Keratinocyte (primary cell): ENCODE measurements around the gene RCAN2.

Experiments used
- EZH2 ChIP-seq: IDR thresholded peaks from one replicate; pipeline ENCODE4 v1.6.1; 2012; ENCODE audit warnings: inconsistent platforms, mild to moderate bottlenecking, low read length, moderate library complexity
- TF ChIP-seq, protein P1 (sequence below), 3 experiments: IDR thresholded peaks in 1 of 3; conservative IDR thresholded peaks in 1 of 3; optimal IDR thresholded peaks in 1 of 3; 2 replicates in 2 of 3; 3 replicates in 1 of 3; pipeline versions ENCODE3 to v1.5.1; 2011; ENCODE audit warnings: low read length in 3 of 3, mild to moderate bottlenecking in 3 of 3, moderate library complexity in 2 of 3, control low read depth in 1 of 3, inconsistent platforms in 1 of 3; ENCODE audit not compliant: insufficient read depth in 2 of 3; ENCODE audit errors: extremely low read depth in 1 of 3

DNA sequence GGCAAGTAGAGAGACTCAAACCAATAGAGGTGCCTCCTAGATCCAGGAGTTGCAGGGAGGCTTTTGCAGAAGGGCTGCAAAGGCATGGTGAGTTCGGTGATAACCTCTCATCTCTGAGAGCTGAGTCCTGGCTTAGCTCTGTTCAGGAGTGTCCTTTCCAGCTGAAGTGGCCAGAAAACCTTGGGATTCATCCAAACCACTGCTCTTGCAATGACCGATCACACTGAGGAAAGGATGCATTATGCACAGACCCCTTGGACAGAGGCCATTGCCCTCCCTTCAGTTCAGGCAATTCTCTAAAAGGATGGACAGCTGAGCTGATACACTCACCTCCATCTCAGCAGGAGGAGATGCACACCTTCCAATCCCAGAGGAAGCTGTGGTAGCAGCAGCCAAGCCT is 161.7 kb downstream of the RCAN2 start:
- TF ChIP-seq EZH2: no peak
- TF ChIP-seq, protein P1, sequence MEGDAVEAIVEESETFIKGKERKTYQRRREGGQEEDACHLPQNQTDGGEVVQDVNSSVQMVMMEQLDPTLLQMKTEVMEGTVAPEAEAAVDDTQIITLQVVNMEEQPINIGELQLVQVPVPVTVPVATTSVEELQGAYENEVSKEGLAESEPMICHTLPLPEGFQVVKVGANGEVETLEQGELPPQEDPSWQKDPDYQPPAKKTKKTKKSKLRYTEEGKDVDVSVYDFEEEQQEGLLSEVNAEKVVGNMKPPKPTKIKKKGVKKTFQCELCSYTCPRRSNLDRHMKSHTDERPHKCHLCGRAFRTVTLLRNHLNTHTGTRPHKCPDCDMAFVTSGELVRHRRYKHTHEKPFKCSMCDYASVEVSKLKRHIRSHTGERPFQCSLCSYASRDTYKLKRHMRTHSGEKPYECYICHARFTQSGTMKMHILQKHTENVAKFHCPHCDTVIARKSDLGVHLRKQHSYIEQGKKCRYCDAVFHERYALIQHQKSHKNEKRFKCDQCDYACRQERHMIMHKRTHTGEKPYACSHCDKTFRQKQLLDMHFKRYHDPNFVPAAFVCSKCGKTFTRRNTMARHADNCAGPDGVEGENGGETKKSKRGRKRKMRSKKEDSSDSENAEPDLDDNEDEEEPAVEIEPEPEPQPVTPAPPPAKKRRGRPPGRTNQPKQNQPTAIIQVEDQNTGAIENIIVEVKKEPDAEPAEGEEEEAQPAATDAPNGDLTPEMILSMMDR (optimal IDR thresholded peaks at IDR 0.05 in 1 of 3, IDR thresholded peaks at IDR 0.05 in 1 of 3, conservative IDR thresholded peaks at IDR 0.05 in 1 of 3; ENCODE audit: extremely low read depth in 1 of 3, insufficient read depth in 2 of 3, low read length in 3 of 3): no peak
